Left hindlimb (tissue), 1 donor: ENCODE measurements around the gene MYO3A.

Experiments used
- DNase-seq: peaks from one replicate; pipeline ENCODE4 v3.0.0-alpha.2; 2018

MYO3A gene

DNA sequence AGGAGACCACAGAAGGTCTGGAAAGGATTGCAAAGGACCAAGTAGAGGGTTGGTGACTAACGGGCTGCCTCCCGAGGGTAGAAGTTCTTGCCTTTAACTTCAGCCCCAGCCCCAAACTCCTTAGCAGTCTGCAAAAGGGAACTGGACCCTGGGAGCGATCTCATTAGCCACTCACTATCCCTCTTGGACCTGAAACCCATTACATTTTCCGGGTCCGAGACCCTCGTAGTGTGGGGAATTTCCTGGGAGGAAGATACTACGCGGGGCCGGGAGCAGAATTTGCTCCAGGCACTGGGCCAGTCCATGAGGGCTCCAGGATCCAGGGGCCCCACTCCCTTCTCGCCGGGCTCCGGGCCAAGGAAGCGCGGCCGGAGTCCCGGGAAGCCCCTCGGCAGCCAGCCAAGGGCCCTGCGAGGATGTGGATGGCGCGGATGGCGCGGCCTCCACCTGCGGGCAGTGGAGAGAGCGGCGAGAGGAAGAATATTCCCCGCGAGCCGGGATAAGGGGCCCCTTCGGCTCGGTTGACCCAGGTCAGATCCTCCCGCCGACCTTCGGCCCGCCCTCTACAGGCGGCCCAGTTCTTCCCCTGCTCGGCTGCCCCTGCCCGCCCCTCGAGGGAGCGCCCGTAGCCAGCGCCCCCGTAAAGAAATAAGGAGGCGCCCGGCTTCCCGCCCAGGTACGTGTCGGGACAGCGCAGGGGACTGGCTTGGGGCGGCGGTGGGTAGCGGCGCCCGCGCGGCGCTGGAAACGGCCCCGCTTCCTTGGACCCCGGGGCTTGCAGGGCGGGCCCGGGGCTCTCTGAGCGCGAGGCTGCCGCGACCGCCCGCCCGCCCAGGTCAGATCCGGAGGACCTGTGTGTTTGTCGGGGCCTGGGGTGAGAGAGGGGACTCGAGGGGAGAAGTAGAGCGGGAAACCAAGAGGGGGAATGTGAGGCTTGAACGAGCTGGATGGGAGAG is at the start of gene MYO3A:
Gene MYO3A (plus strand): TSS at position 577 of the 956 bp plus-strand sequence. CDS start 17,882 bp downstream, outside the sequence.
- peak; percentile 31 for DNase-seq

- no peak for DNase-seq
These were observed 45.4 kb upstream of the MYO3A start for GRCh38 chr10:25888627-25889026.

DNA sequence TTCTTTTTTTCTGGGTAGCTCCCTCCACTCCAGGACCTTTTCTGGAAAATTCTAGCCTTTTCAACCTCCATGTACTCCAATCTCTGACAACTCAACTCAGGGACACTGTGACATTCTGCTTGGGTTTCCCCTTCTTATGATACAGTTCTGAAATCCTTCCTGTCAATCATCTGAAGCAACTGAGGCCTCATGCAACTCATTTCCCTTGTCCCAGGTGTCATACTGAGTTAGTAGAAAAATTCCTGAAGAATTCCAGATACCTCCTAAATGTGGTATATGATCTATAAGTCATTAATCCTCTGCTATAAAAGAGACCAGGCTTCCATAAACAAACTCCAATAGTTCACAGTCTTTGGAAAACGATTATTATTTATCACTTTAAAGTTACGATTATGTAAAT is 43.0 kb upstream of the MYO3A start:
- no peak for DNase-seq

- DNase-seq = no peak
These were observed 38.2 kb upstream of the MYO3A start for GRCh38 chr10:25895856-25896255.

DNA sequence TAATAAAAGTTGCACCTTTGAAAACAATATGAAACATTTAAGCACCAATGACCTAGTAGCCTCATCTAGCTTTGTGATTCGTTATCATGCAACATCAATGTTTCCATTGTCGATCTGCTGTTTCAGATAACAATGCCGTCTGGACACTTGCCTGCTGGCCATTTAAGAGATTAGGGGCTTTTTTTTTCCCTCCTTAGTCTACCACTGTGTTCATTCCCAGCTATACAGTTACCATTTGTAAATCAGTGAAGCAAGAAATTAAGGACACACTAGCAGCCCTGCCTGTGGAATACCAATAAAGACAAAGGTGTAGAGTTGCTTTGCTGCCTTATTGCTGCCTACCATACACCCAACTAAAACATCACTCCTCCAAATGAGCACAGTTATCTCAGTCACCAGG is 37.6 kb upstream of the MYO3A start:
- DNase-seq = no peak

GRCh38 chr10:25899304-25899703 is 34.7 kb upstream of the MYO3A start:
- DNase-seq = no peak

- no peak for DNase-seq
These were observed 32.8 kb upstream of the MYO3A start for GRCh38 chr10:25901199-25901598.

DNA sequence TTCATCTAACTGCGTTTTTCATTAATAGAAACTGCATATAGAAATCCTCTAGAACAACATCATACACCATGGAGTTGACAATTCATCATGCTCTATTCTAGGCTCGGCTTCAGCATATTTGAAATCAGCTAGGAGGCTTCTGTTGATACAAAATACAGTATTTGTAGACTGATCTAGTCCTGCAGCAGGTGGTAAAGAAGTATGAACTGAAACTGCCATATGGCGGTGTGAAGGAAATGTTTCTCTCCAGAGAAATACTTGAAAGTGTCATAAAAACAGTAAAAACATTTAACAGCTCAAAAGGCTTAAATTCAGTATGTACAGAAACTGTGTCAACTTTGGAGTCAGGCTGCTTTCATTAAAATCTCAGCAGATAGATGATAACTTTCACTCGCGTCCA is 32.0 kb upstream of the MYO3A start:
- DNase-seq = no peak

DNA sequence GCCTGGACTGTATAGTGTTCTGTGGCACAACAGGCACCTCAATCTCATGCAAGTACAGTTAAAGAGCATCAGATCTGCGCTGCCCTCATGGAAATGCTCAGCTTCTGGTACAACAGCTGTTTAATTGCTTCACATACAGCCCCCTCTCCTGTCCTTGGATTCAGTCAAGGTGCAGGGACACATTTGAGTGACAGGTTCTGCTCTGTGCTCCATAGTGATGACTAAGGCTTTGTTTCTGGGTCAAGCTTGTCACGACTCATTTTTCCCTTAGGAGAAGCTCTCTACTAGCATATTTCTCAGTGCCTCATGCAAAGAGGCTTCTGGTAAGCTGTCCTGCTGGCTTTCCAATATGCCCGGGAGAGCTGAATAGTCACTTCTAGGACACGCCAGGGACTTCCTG is 26.8 kb upstream of the MYO3A start:
- DNase-seq = no peak

GRCh38 chr10:25912866-25913265 is 21.2 kb upstream of the MYO3A start:
- DNase-seq = no peak

GRCh38 chr10:25914776-25915175 is 19.3 kb upstream of the MYO3A start:
- no peak for DNase-seq

GRCh38 chr10:25934621-25935139 is 651 bp downstream of the MYO3A start:
- peak; percentile 43 for DNase-seq

GRCh38 chr10:25938405-25938804 is 4.4 kb downstream of the MYO3A start:
- no peak for DNase-seq

- no peak for DNase-seq
These were observed 10.7 kb downstream of the MYO3A start for GRCh38 chr10:25944771-25945170.

GRCh38 chr10:25952857-25953256 is 18.8 kb downstream of the MYO3A start:
- no peak for DNase-seq

DNA sequence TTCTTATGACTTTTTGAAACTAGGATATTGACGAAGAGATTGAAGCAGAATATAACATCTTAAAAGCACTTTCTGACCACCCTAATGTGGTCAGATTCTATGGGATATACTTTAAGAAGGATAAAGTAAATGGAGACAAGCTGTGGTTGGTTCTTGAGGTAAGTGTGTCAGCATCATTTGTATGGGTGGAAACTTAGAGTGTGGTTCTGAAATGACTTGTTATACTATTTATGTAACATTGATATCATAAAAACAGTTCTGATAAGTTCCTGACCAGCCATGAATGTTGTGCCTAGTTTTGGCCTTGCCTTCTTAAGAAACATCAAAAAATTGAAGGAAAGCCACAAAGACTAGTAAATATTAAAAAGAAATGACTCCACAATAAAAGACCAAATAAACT is 20.8 kb downstream of the MYO3A start:
- no peak for DNase-seq

- no peak for DNase-seq
These were observed 25.7 kb downstream of the MYO3A start for GRCh38 chr10:25959540-25960232.

DNA sequence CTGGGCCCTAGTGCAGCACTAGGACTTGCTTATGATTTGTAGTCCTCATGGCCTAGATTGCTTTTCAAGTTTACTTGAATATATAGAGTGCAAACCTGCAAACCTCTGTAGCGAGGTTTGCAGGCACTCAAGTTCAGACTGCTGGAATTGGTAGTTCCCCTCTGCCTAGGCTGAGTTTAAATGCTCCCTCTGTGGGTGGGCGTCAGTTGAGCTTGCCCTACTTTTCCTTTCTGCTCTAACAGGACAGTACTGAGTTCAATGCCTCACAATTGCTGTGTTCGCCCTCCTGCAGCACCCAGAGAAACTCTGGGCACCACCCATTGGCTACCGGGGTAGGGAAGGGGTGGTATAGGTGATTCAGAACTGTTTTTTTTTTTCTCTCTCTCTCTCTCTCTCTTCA is 31.6 kb downstream of the MYO3A start:
- no peak for DNase-seq

DNA sequence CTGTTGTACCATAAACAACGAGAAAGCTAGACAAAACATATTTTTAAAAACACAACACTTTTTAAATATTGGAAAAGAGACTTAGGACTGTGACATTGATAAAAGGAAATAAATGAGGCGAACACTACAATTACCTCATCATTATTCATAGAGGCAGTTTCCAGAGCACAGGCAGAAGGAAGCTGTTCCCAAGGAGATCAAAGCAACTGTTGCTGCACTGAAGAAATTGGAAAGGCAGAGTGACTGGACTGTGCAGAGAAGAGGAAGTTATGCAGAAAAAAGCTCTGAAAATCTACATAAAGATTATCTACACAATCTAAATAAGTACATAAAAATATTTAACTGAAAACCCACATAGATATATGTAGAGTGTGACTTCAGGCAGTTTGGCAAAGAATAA is 32.8 kb downstream of the MYO3A start:
- no peak for DNase-seq

GRCh38 chr10:25972631-25973030 is 38.6 kb downstream of the MYO3A start:
- DNase-seq = no peak

- DNase-seq = no peak
These were observed 40.9 kb downstream of the MYO3A start for GRCh38 chr10:25974897-25975459.

- DNase-seq = no peak
These were observed 44.7 kb downstream of the MYO3A start for GRCh38 chr10:25978771-25979170.

DNA sequence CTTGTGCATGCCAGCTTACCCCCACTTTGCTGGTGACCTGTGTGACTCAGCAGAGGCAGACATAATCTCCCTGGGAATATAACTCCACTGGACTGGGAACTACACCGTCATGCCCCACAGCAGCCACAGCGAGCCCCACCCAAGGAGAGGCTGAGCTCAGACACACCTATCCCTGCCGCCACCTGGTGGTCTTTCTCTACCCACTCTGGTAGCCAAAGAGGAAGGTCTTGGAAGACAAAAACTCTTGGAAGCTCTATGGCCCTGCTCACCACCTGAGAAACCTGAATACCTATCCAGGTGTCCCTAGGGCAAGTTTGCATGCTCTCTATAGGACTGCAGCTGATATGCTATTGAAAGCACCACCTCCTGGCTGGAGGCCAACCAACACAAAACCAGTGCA is 48.1 kb downstream of the MYO3A start:
- no peak for DNase-seq

- no peak for DNase-seq
These were observed 54.6 kb downstream of the MYO3A start for GRCh38 chr10:25988583-25988982.
